Astrocyte (in vitro differentiated cells and primary cell): ENCODE data around the gene RARRES1.
A peak's percentile ranks its signal among the peaks of the same experiment; 100 is the strongest.

Source experiments
- CTCF ChIP-seq: IDR thresholded peaks from 2 replicates; pipeline ENCODE4 v1.5.1; 2011; ENCODE audit warnings: low read depth, mild to moderate bottlenecking, inconsistent platforms, low read length, moderate library complexity; ENCODE audit not compliant: insufficient read depth
- EZH2 ChIP-seq: IDR thresholded peaks from 2 replicates; pipeline ENCODE4 v1.6.1; 2012; ENCODE audit warnings: mild to moderate bottlenecking, low read length, inconsistent platforms; ENCODE audit not compliant: insufficient read depth

GRCh38 chr3:158727206-158728060 lies 4.8 kb downstream of the RARRES1 start:
- TF ChIP-seq CTCF (peak; percentile 94), EZH2 (no peak)
